Suprapubic skin (tissue), 4 donors: Measurements from ENCODE around the gene GFOD2. TPM values are rescaled to one million over a fixed set of nuclear protein-coding genes. Genes with fewer than 3 reads are reported as not detected.

Experiments
- DNase-seq, 2 donors: peaks; one replicate each; pipeline ENCODE4 v3.0.0-alpha.2; 2019; ENCODE audit warnings: low spot score in 2 of 2
- H3K27ac ChIP-seq: fragments of 200-600 bp; sonication (generic); one replicate; pipeline ENCODE4 v1.5.1; 2019
- H3K27me3 ChIP-seq: fragments of 200-600 bp; sonication (generic); one replicate; pipeline ENCODE4 v1.5.1; 2019
- H3K36me3 ChIP-seq: fragments of 200-600 bp; sonication (generic); one replicate; pipeline ENCODE4 v1.5.1; 2019
- H3K4me1 ChIP-seq: fragments of 200-600 bp; sonication (generic); one replicate; pipeline ENCODE4 v1.5.1; 2019
- H3K4me3 ChIP-seq: fragments of 200-600 bp; sonication (generic); one replicate; pipeline ENCODE4 v1.5.1; 2019; ENCODE audit warnings: mild to moderate bottlenecking
- H3K9me3 ChIP-seq: fragments of 200-600 bp; sonication (generic); one replicate; pipeline ENCODE4 v1.5.1; 2019
- EP300 ChIP-seq: sonication (generic); formaldehyde crosslinking; IDR thresholded peaks from one replicate; pipeline ENCODE4 v1.6.1; 2017; ENCODE audit warnings: antibody characterized with exemption
- POLR2A ChIP-seq, 2 donors: fragments of 450-650 bp; IDR thresholded peaks; one replicate each; pipeline ENCODE4 v1.6.1; 2017; ENCODE audit warnings: antibody characterized with exemption in 2 of 2, mild to moderate bottlenecking in 2 of 2, moderate library complexity in 2 of 2
- POLR2AphosphoS5 ChIP-seq, 3 donors: sonication (generic); formaldehyde crosslinking; IDR thresholded peaks; one replicate each; pipeline ENCODE4 v1.6.1; 2017; ENCODE audit warnings: antibody characterized with exemption in 3 of 3
- WGBS: methylation state at CpG from one replicate; pipeline ENCODE4 v1.1.5; 2018; 5-methylcytosine and 5-hydroxymethylcytosine counted together
- total RNA-seq, 4 donors: library from RNA; depleted of rRNA; stranded (reverse); fragments of >200 nt; gene quantifications; one replicate each; pipeline ENCODE4 v1.1.0, GENCODE V29; 2016
- TF ChIP-seq, protein P1 (sequence below), 2 donors: fragments of 200-600 bp in 1 of 2; fragments of 450-650 bp in 1 of 2; sonication (generic) in 1 of 2; IDR thresholded peaks; one replicate each; pipeline ENCODE4 v1.5.1; 2016 to 2019; ENCODE audit warnings: antibody characterized with exemption in 2 of 2, mild to moderate bottlenecking in 1 of 2, moderate library complexity in 1 of 2

GFOD2 gene
- total RNA-seq, 4 donors from 2014 or later: 18.3 to 31.1 (median 25.9) TPM

DNA sequence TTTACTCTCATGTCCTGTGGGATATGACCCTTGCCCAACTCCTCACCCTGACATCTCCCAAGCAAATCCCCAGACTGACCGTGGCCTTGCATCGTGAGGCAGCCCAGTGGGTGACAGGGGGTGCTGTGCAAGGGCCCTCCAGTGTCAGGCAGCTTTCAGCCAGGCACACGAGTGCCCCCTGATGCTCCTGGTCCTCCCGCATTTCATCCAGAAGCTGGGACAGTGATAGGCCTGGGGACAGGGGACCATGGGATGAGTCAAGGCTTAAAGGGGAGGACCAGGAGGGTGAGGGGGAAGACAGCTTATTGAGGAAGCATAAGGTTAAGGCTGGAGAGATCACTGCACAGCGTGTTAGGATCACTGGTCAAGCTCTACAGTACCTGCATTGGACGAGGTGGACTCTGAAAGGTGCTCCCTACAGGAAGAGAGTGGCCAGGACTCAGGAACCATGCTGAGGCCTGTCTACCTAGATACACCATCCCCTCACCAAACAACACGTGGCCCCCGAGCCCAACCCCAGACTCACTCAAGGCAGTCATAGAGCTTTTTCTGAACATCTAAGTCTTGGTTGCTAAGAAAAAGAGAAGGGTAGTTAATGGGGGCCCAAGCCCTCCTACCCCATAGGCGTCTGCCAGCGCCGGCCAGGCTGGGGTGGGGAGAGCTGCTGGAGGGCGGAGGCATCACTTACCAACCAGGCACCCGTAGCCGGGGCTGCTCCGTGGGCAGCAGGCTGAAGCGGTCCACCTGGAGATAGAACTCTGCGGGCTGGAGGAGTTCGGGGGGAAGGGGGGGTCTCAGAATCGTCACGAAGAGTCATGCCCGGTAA lies 60.1 kb downstream of the GFOD2 start:
- DNase-seq: peak in 1 of 2 donors; percentile 59
- Histone ChIP-seq H3K9me3 (no peaks in the 10 kb centered on the region), H3K36me3 (peaks cover 31% of the 10 kb centered on the region), H3K4me3 (peak overlapping the region; percentile 76), H3K4me1 (peaks cover 25% of the 10 kb centered on the region), H3K27ac (no peak overlapping the region), H3K27me3 (peaks cover 11% of the 10 kb centered on the region)
- TF ChIP-seq POLR2AphosphoS5 (IDR thresholded peaks at IDR 0.05) (no peak), POLR2A (IDR thresholded peaks at IDR 0.05) (no peak), EP300 (no peak)
- TF ChIP-seq, protein P1, sequence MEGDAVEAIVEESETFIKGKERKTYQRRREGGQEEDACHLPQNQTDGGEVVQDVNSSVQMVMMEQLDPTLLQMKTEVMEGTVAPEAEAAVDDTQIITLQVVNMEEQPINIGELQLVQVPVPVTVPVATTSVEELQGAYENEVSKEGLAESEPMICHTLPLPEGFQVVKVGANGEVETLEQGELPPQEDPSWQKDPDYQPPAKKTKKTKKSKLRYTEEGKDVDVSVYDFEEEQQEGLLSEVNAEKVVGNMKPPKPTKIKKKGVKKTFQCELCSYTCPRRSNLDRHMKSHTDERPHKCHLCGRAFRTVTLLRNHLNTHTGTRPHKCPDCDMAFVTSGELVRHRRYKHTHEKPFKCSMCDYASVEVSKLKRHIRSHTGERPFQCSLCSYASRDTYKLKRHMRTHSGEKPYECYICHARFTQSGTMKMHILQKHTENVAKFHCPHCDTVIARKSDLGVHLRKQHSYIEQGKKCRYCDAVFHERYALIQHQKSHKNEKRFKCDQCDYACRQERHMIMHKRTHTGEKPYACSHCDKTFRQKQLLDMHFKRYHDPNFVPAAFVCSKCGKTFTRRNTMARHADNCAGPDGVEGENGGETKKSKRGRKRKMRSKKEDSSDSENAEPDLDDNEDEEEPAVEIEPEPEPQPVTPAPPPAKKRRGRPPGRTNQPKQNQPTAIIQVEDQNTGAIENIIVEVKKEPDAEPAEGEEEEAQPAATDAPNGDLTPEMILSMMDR (IDR thresholded peaks at IDR 0.05): no peak
- 54% methylated on average over 10 of the region's 21 CpGs for WGBS

GRCh38 chr16:67657751-67658518 lies 61.2 kb downstream of the GFOD2 start:
- no peaks in the 10 kb centered on the region for H3K9me3 ChIP-seq
- WGBS: 90% methylated on average over 16 of the region's 18 CpGs

GRCh38 chr16:67657017-67657608 lies 62.0 kb downstream of the GFOD2 start:
- H3K4me3 ChIP-seq: no peak overlapping the region
- peaks cover 41% of the 10 kb centered on the region for H3K4me1 ChIP-seq
- H3K9me3 ChIP-seq: no peaks in the 10 kb centered on the region
- H3K27me3 ChIP-seq: peaks cover 30% of the 10 kb centered on the region
- WGBS: 85% methylated on average over 8 of the region's 16 CpGs
- H3K36me3 ChIP-seq: peaks cover 18% of the 10 kb centered on the region
- TF ChIP-seq POLR2A (IDR thresholded peaks at IDR 0.05) (no peak), EP300 (no peak)
- TF ChIP-seq, protein P1 (IDR thresholded peaks at IDR 0.05): no peak
- no peak overlapping the region for H3K27ac ChIP-seq
- DNase-seq: no peak

More at GRCh38 chr16:67657751-67658518, 61.2 kb downstream of the GFOD2 start:
- no peak for TF ChIP-seq EP300
- TF ChIP-seq POLR2A (IDR thresholded peaks at IDR 0.05): no peak
- TF ChIP-seq POLR2AphosphoS5 (IDR thresholded peaks at IDR 0.05): no peak
- TF ChIP-seq, protein P1 (IDR thresholded peaks at IDR 0.05): no peak
- Histone ChIP-seq H3K36me3 (peaks cover 22% of the 10 kb centered on the region), H3K4me1 (peaks cover 36% of the 10 kb centered on the region), H3K27me3 (peaks cover 22% of the 10 kb centered on the region), H3K27ac (no peak overlapping the region), H3K4me3 (no peak overlapping the region)
- peak in 1 of 2 donors; percentile 59 for DNase-seq

GRCh38 chr16:67656344-67657016 lies 62.6 kb downstream of the GFOD2 start:
- Histone ChIP-seq H3K27ac (no peak overlapping the region), H3K4me3 (no peak overlapping the region), H3K9me3 (no peaks in the 10 kb centered on the region), H3K27me3 (peaks cover 36% of the 10 kb centered on the region), H3K36me3 (peaks cover 18% of the 10 kb centered on the region), H3K4me1 (peaks cover 37% of the 10 kb centered on the region)
- WGBS: no CpG with 5 or more reads among the region's 9 CpGs
- no peak for DNase-seq
- TF ChIP-seq POLR2AphosphoS5 (IDR thresholded peaks at IDR 0.05) (no peak), EP300 (no peak), POLR2A (IDR thresholded peaks at IDR 0.05) (no peak)
- TF ChIP-seq, protein P1 (IDR thresholded peaks at IDR 0.05): no peak
